Hepatocyte (in vitro differentiated cells): ENCODE measurements around the gene DUSP16. TPM values are rescaled to one million over a fixed set of nuclear protein-coding genes. Genes with fewer than 3 reads are reported as not detected.

Experiments used
- DNase-seq: peaks from one replicate; pipeline ENCODE4 v3.0.0-alpha.2; 2016; ENCODE audit warnings: low spot score
- H2AFZ ChIP-seq: fragments of 200-600 bp; sonication (generic); 2 replicates; pipeline ENCODE4 v1.6.0; 2016; ENCODE audit warnings: antibody characterized with exemption, mild to moderate bottlenecking
- H3K27ac ChIP-seq: fragments of 200-600 bp; sonication (generic); 2 replicates; pipeline ENCODE4 v1.5.1; 2016; ENCODE audit warnings: mild to moderate bottlenecking
- H3K27me3 ChIP-seq: fragments of 200-600 bp; sonication (generic); 2 replicates; pipeline ENCODE4 v1.6.1; 2016
- H3K36me3 ChIP-seq: fragments of 200-600 bp; sonication (generic); replicated peaks from 2 replicates; pipeline ENCODE4 v1.5.1; 2016; ENCODE audit warnings: low read depth; ENCODE audit not compliant: insufficient read depth
- H3K4me1 ChIP-seq: fragments of 200-600 bp; sonication (generic); 2 replicates; pipeline ENCODE4 v1.5.1; 2016; ENCODE audit warnings: mild to moderate bottlenecking, moderate library complexity; ENCODE audit not compliant: insufficient read depth
- H3K4me2 ChIP-seq: fragments of 200-600 bp; sonication (generic); 2 replicates; pipeline ENCODE4 v1.6.0; 2016
- H3K4me3 ChIP-seq: fragments of 200-600 bp; sonication (generic); 2 replicates; pipeline ENCODE4 v1.5.1; 2016; ENCODE audit warnings: mild to moderate bottlenecking
- H3K79me2 ChIP-seq: fragments of 200-600 bp; sonication (generic); 2 replicates; pipeline ENCODE4 v1.6.0; 2017; ENCODE audit warnings: mild to moderate bottlenecking
- H3K9me2 ChIP-seq: fragments of 200-600 bp; sonication (generic); replicated peaks from 2 replicates; pipeline ENCODE4 v1.6.0; 2017; ENCODE audit warnings: mild to moderate bottlenecking; ENCODE audit not compliant: insufficient read depth
- H3K9me3 ChIP-seq: fragments of 200-600 bp; sonication (generic); 2 replicates; pipeline ENCODE4 v1.5.1; 2016; ENCODE audit warnings: low read depth, mild to moderate bottlenecking
- H4K20me1 ChIP-seq: fragments of 200-600 bp; sonication (generic); 2 replicates; pipeline ENCODE4 v1.6.0; 2016; ENCODE audit warnings: mild to moderate bottlenecking; ENCODE audit not compliant: insufficient read depth, poor library complexity, severe bottlenecking
- CTCF ChIP-seq: fragments of 200-600 bp; sonication (generic); IDR thresholded peaks from 2 replicates; pipeline ENCODE4 v1.5.1; 2016; ENCODE audit warnings: antibody characterized with exemption, mild to moderate bottlenecking; ENCODE audit not compliant: poor library complexity
- EZH2 ChIP-seq: fragments of 200-600 bp; sonication (generic); IDR thresholded peaks from 2 replicates; pipeline ENCODE4 v1.6.1; 2016; ENCODE audit warnings: antibody characterized with exemption, mild to moderate bottlenecking, borderline replicate concordance
- EZH2phosphoT487 ChIP-seq: fragments of 200-600 bp; sonication (generic); IDR thresholded peaks from one replicate; pipeline ENCODE4 v1.6.1; 2018; ENCODE audit warnings: antibody characterized with exemption, mild to moderate bottlenecking, low read depth, moderate library complexity; ENCODE audit not compliant: unreplicated experiment, severe bottlenecking
- WGBS: methylation state at CpG from one replicate; pipeline ENCODE4 v1.1.6; 2016; ENCODE audit warnings: low lambda C conversion rate; ENCODE audit errors: missing lambda C conversion rate; 5-methylcytosine and 5-hydroxymethylcytosine counted together
- polyA plus RNA-seq: library from polyadenylated mRNA; unstranded; fragments of >200 nt; fragmentation: Nextera tagmentation; extraction: Ambion mirVana; gene quantifications from 2 replicates; pipeline ENCODE4 v1.2.1, GENCODE V29; 2016
- total RNA-seq: library from RNA; depleted of rRNA; stranded (reverse); fragments of >200 nt; gene quantifications from 2 replicates; pipeline ENCODE4 v1.2.3, GENCODE V29; 2014

DUSP16 gene
- total and polyA plus RNA-seq, 2 experiments from 2014 or later: 13.4 to 74.1 TPM

DNA sequence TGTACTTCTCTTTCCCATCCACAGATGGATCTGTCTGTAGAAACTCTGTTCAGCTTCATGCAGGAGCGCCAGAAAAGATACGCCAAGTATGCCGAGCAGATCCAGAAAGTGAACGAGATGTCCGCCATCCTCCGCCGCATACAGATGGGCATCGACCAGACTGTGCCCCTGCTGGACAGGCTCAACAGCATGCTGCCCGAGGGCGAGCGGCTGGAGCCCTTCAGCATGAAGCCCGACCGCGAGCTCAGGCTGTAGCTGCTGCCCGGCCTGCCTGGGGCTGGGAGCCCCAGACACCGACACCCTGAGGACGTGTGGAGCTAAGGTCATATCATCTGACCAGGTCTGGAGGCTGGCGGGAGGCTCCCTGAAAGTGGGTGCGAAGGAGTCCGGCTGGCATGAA, 97.1 kb downstream of the DUSP16 start:
- Histone ChIP-seq H3K9me3 (no peaks in the 10 kb centered on the region), H3K9me2 (no peaks in the 10 kb centered on the region), H3K79me2 (no peaks in the 10 kb centered on the region), H3K36me3 (no peaks in the 10 kb centered on the region), H3K4me3 (no peak overlapping the region), H2AFZ (no peak overlapping the region), H3K27ac (peak overlapping the region; percentile 45), H3K4me1 (no peaks in the 10 kb centered on the region), H4K20me1 (no peaks in the 10 kb centered on the region), H3K4me2 (no peak overlapping the region), H3K27me3 (no peaks in the 10 kb centered on the region)
- 94% methylated on average over 20 of the region's 20 CpGs for WGBS
- no peak for DNase-seq
- TF ChIP-seq EZH2phosphoT487: no peak
- TF ChIP-seq CTCF: no peak
- TF ChIP-seq EZH2: no peak

DNA sequence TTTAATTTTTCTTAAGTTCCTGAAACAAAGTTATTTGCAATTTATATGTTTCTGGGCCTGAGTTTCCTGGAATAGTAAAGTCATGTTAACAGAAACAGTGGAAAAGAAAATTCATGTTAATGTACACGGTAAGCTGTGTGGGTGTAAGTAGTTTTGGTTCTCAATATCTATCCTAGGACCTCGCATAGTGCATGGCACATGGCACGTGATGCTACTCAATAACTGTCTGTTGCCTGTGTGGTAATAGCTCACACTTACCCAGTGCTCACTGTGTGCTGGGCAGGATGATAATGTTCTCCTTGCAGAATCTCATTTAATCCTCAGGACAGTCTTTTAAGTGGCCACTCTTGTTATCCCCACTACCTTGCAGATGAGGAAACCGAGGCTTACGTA, 100.7 kb downstream of the DUSP16 start:
- 96% methylated on average over 5 of the region's 5 CpGs for WGBS

DNA sequence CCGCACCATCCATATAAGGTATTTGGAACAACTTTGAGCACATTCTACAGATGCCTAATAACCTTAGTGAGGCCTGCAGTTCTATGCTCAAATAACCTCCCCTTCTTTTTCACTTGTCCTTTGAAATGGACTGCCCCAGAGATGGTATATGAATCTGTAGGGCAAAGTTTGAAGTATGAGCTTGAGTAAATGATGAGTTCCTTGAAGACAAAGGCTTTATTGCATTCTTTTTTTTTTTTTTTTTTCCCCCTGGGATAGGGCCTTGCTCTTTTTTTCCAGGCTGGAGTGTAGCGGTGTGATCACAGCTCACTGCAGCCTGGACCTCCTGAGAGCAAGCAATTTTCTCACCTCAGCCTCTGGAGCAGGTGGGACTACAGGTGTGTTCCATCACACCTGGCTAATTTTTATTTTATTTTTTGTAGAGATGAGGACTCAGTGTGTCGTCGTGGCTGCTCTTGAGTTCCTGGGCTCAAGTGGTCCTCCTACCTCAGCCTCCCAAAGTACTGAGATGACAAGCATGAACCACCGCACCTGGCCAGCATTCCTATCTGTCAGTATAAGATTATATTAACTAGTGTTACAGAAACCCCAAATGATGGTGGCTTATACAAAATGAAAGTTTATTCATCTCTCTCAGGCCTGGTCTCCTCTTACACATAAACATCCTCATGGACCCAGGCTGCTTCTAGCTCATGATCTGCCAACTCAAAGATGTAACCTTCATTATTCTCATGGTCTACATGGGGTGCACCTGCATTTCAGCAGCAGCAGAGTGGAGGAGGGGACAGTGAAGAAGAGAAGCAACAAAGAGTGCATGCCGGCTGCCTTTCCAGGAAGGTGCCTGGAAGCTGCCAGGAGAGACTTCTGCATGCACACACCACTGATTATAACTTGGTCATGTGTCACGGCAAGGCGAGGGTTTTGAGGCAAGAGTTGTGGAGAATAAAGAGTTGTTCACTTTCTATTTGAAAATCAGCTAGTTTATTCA, 101.4 kb downstream of the DUSP16 start:
- Histone ChIP-seq H3K4me2 (no peak overlapping the region), H3K27ac (peak overlapping the region; percentile 69), H4K20me1 (no peaks in the 10 kb centered on the region), H3K79me2 (no peaks in the 10 kb centered on the region), H3K9me3 (no peaks in the 10 kb centered on the region), H3K9me2 (no peaks in the 10 kb centered on the region), H3K4me1 (no peaks in the 10 kb centered on the region), H2AFZ (no peak overlapping the region), H3K36me3 (no peaks in the 10 kb centered on the region), H3K27me3 (no peaks in the 10 kb centered on the region), H3K4me3 (no peak overlapping the region)
- DNase-seq: no peak
- 91% methylated on average over 8 of the region's 8 CpGs for WGBS
- TF ChIP-seq EZH2phosphoT487 (no peak), CTCF (no peak), EZH2 (no peak)

More for the DNA sequence above, 100.7 kb downstream of the DUSP16 start:
- Histone ChIP-seq H3K4me1 (no peaks in the 10 kb centered on the region), H3K9me3 (no peaks in the 10 kb centered on the region), H3K79me2 (no peaks in the 10 kb centered on the region), H4K20me1 (no peaks in the 10 kb centered on the region), H3K9me2 (no peaks in the 10 kb centered on the region), H3K4me3 (no peak overlapping the region), H3K27me3 (no peaks in the 10 kb centered on the region), H3K4me2 (no peak overlapping the region), H3K27ac (peak overlapping the region; percentile 69), H2AFZ (no peak overlapping the region), H3K36me3 (no peaks in the 10 kb centered on the region)
- no peak for DNase-seq
- TF ChIP-seq EZH2phosphoT487: no peak
- TF ChIP-seq EZH2: no peak
- no peak for TF ChIP-seq CTCF
